Activated B cell treated with CpG ODN at 0.5 μM for 24 hours (primary cell): ENCODE data around the gene PLEK. TPM values are rescaled to one million over a fixed set of nuclear protein-coding genes. Genes with fewer than 3 reads are reported as not detected.
"Not testable (repeated sequence)": the region's sequence is repeated elsewhere in the genome, so short reads cannot be mapped to it uniquely, and the experiment has no call there.

Experiments
- ATAC-seq: fragments of 200-7000 bp; cut with Tn5 transposase; one replicate; pipeline ENCODE4 v1.10.0; 2021; ENCODE audit warnings: low read depth, mild to moderate bottlenecking, moderate library complexity
- CTCF ChIA-PET: fragments of 350-600 bp; sonication (Branson Sonifier 250); formaldehyde crosslinking; loops from one replicate; lab custom pipeline; 2021; ENCODE audit warnings: antibody characterized with exemption; lab: Charles Lee
- POLR2A ChIA-PET: fragments of 350-600 bp; sonication (Branson Sonifier 250); formaldehyde crosslinking; loops from one replicate; lab custom pipeline; 2021; ENCODE audit warnings: antibody characterized with exemption; lab: Charles Lee
- DNase-seq: peaks from one replicate; pipeline ENCODE4 v3.0.0; 2022
- H3K27ac Mint-ChIP-seq: one replicate; pipeline ENCODE4 v1.8.0; 2020; ENCODE audit warnings: mixed read lengths
- H3K27me3 Mint-ChIP-seq: one replicate; pipeline ENCODE4 v1.8.0; 2021; ENCODE audit warnings: mixed read lengths
- H3K36me3 Mint-ChIP-seq: one replicate; pipeline ENCODE4 v1.8.0; 2021; ENCODE audit warnings: low read depth, mixed read lengths
- H3K4me1 Mint-ChIP-seq: one replicate; pipeline ENCODE4 v1.8.0; 2021; ENCODE audit warnings: mixed read lengths
- H3K4me3 Mint-ChIP-seq: one replicate; pipeline ENCODE4 v1.8.0; 2020; ENCODE audit warnings: mild to moderate bottlenecking, mixed read lengths
- H3K9me3 Mint-ChIP-seq: one replicate; pipeline ENCODE4 v1.8.0; 2020; ENCODE audit warnings: mixed read lengths
- intact Hi-C: fragments of 100-400 bp; cut with micrococcal nuclease; formaldehyde crosslinking; loops from one replicate; pipeline ENCODE4 v1.15.1; 2024
- total RNA-seq: library from RNA; stranded (reverse); gene quantifications from 2 replicates; pipeline ENCODE4 v1.2.3, GENCODE V29; 2022
- TF ChIP-seq, protein P1 (sequence below): fragments of 200-600 bp; IDR thresholded peaks from one replicate; pipeline ENCODE4 v1.8.0; 2022; ENCODE audit warnings: antibody characterized with exemption, mild to moderate bottlenecking

PLEK gene
- total RNA-seq, 1 donor from 2014 or later, result 140 TPM

DNA sequence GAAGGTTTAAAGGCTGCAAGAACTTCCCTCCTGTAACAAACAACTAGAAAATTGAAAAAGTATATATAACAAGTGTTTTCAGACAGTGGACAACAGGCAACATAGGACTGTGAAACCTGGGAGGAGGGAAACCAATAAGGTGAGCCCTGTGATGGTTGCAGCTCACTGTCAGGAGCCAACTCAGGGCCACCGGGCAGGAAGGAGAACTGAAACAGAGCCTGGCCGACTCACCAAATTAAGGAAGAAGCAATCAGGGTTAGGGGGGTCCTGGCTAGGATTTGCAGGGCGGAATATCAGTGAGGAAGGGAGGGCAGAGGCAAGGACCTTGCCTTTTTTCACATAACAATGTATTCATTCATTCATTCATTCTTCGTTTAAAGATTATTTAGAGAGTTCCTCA lies 23.5 kb upstream of the PLEK start:
- peaks cover 3% of the 10 kb centered on the region for H3K27me3 Mint-ChIP-seq
- intact Hi-C loops, result no loop called here
- H3K4me1 Mint-ChIP-seq, result peaks cover 3% of the 10 kb centered on the region
- H3K9me3 Mint-ChIP-seq, result no peaks in the 10 kb centered on the region
- DNase-seq (no peak), ATAC-seq (no peak)
- TF ChIP-seq, protein P1, sequence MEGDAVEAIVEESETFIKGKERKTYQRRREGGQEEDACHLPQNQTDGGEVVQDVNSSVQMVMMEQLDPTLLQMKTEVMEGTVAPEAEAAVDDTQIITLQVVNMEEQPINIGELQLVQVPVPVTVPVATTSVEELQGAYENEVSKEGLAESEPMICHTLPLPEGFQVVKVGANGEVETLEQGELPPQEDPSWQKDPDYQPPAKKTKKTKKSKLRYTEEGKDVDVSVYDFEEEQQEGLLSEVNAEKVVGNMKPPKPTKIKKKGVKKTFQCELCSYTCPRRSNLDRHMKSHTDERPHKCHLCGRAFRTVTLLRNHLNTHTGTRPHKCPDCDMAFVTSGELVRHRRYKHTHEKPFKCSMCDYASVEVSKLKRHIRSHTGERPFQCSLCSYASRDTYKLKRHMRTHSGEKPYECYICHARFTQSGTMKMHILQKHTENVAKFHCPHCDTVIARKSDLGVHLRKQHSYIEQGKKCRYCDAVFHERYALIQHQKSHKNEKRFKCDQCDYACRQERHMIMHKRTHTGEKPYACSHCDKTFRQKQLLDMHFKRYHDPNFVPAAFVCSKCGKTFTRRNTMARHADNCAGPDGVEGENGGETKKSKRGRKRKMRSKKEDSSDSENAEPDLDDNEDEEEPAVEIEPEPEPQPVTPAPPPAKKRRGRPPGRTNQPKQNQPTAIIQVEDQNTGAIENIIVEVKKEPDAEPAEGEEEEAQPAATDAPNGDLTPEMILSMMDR, result no peak
- no peaks in the 10 kb centered on the region for H3K36me3 Mint-ChIP-seq
- CTCF ChIA-PET, result no interaction called here
- H3K4me3 Mint-ChIP-seq, result no peak overlapping the region
- POLR2A ChIA-PET, result no interaction called here
- no peak overlapping the region for H3K27ac Mint-ChIP-seq

DNA sequence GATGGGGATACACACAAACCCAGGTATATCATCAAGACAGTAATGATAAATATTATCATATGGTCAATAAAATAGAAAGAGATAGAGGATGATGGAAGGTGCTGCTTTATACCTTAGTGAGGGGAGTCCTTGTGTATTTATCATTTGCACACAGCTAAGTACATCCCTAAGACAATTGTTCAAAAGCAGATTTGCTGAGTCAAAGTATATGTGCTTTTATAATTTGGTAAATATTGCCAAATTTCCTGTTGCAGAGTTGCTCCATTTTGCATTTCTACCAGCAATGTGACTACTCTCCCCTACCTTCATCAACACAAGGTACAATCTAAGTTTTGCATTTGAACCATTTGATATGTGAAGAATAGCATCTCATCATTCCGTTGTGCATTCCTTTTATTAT lies 22.6 kb upstream of the PLEK start:
- CTCF ChIA-PET, result no interaction called here
- POLR2A ChIA-PET, result no interaction called here
- Mint-ChIP-seq H3K27ac (no peak overlapping the region), H3K27me3 (peaks cover 3% of the 10 kb centered on the region), H3K36me3 (no peaks in the 10 kb centered on the region), H3K4me3 (no peak overlapping the region), H3K9me3 (no peaks in the 10 kb centered on the region), H3K4me1 (peaks cover 3% of the 10 kb centered on the region)
- TF ChIP-seq, protein P1, result no peak
- DNase-seq, result no peak
- ATAC-seq, result no peak
- intact Hi-C loops, result no loop called here

DNA sequence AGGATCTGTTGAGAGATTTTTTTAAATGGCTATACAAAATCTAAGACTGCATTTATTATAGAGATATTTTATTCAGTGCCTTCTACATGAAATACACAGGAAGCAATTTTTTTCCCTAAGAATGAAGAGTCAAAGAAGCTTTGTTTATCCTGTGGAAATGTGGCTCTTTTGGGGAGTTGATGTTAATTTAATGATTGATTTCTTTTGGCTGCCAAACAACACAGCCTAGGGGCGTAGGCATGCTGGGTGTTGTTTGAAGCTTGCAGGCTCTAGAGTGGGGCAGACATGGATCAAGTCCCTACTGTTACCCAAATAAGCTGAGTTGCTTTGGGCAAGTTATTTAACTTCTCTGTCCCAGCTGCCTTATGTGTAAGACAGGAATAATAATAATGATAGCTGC lies 21.1 kb upstream of the PLEK start:
- ChIA-PET POLR2A (no interaction called here), CTCF (interaction anchor here (0.6 to 1.1 kb wide), 3 partner anchors 38 to 148 kb away, joined by 3 to 4 read pairs (median 3); no protein-coding TSS in a partner anchor)
- Mint-ChIP-seq H3K4me3 (no peak overlapping the region), H3K36me3 (no peaks in the 10 kb centered on the region), H3K4me1 (peaks cover 3% of the 10 kb centered on the region), H3K27ac (no peak overlapping the region), H3K27me3 (peaks cover 3% of the 10 kb centered on the region), H3K9me3 (no peaks in the 10 kb centered on the region)
- DNase-seq, result no peak
- no peak for ATAC-seq
- intact Hi-C loops, result no loop called here
- TF ChIP-seq, protein P1, result no peak

DNA sequence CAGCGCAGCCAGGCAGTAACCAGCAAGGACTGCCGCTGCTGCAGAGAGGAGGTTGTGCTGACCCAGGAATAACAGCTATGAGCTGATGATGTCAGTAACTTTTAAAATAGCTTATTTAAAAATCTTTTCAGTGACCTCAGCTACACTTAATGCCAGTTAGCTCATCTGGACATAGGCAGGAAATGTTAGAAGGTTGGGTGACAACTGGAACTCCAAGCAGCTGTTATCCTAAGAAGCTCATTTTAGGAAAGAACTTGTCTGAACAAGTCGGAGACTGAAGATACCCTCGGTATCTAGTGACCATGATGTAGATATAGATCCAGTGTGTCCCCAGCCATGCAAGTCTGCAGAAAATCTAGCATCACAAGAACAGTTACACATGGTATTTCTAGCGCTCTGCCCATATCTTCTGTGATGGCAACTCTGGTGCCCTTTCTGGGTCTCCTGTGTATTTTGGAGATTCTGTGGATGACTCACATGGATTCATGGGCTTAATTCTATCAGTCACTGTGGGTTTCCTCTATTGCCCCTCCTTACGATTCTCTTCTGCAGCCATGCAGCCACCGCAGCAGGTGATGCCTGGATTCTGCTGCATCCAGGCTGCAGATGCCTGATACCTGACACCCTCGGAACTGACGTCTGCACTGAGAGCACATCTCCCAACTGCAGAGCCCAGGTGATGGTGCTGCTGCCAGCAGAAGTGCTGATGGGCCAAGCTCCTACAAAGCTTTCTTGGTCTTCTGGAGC lies 19.8 kb upstream of the PLEK start:
- TF ChIP-seq, protein P1, result no peak
- DNase-seq (no peak), ATAC-seq (no peak)
- Mint-ChIP-seq H3K36me3 (no peaks in the 10 kb centered on the region), H3K27ac (no peak overlapping the region), H3K4me1 (peaks cover 3% of the 10 kb centered on the region), H3K9me3 (no peaks in the 10 kb centered on the region), H3K4me3 (no peak overlapping the region), H3K27me3 (peaks cover 3% of the 10 kb centered on the region)
- ChIA-PET POLR2A (no interaction called here), CTCF (no interaction called here)
- intact Hi-C loops, result loop anchor here (5.0 kb wide), 1 partner anchor 33 kb away; no protein-coding TSS in a partner anchor

DNA sequence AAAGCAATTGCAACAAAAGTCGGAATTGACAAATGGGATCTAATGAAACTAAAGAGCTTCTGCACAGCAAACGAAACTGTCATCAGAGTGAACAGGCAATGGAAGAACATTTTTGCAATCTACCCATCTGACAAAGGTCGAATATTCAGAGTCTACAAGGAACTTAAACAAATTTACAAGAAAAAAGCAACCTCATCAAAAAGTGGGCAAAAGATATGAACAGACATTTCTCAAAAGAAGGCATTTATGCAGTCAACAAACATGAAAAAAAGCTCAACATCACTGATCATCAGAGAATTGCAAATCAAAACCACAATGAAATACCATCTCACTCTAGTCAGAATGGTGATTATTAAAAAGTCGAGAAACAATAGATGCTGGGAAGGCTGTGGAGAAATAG lies 16.0 kb upstream of the PLEK start:
- H3K4me1 Mint-ChIP-seq, ATAC-seq, H3K9me3 Mint-ChIP-seq, H3K36me3 Mint-ChIP-seq, POLR2A ChIA-PET, H3K27me3 Mint-ChIP-seq, CTCF ChIA-PET, DNase-seq, H3K4me3 Mint-ChIP-seq, H3K27ac Mint-ChIP-seq: not testable (repeated sequence)
- intact Hi-C loops, result loop anchor here (5.0 kb wide), 1 partner anchor 37 kb away; no protein-coding TSS in a partner anchor
